ENCODE results near the gene SCUBE3. TPM values are rescaled to one million over a fixed set of nuclear protein-coding genes. Genes with fewer than 3 reads are reported as not detected.

SCUBE3 gene
- total and polyA plus RNA-seq, 2 of the 4 experiments (the other 2 are of a cell fraction) = 19.9 to 45.5 TPM

- ChIA-PET CTCF (interaction anchor here (1.3 kb wide), 1 partner anchor 8 kb away, joined by 4 read pairs; no protein-coding TSS in a partner anchor), POLR2A (ENCODE audit: unreplicated experiment) (no interaction called here)
- H3K27ac ChIP-seq (ENCODE audit: insufficient read depth, low read length) = no peak overlapping the region
- H2AFZ ChIP-seq (replicated peaks; ENCODE audit: low read length, poor library complexity) = peak overlapping the region; percentile 92
- H4K8ac ChIP-seq (ENCODE audit: low read depth in 2 of 2, low read length in 2 of 2) = no peak overlapping the region
- in situ Hi-C loops (cut with MboI; ENCODE audit: low sequenced_read_pairs) = no loop called here
- peak overlapping the region; percentile 69 for H2AK9ac ChIP-seq (replicated peaks; ENCODE audit: low read depth, low read length, poor library complexity)
- BruUV-seq (replicated peaks) = no TSS peak
- DNase-seq (no peak), ATAC-seq (ENCODE audit: low read depth) (peak; percentile 3; the same call in 1 of the 2 replicates)
- peak overlapping the region; percentile 87 for H3K4me2 ChIP-seq (ENCODE audit: low read depth, low read length)
- peaks cover 34% of the 10 kb centered on the region for H3K27me3 ChIP-seq (ENCODE audit: control insufficient read depth, insufficient read depth, low read length)
- peaks cover 29% of the 10 kb centered on the region for H3K4me1 ChIP-seq (ENCODE audit: control insufficient read depth, insufficient read depth, low read length)
- H3K18ac ChIP-seq (ENCODE audit: low read depth, low read length) = no peak overlapping the region
- peaks cover 7% of the 10 kb centered on the region; the same call in 1 of the 2 replicates for H3K9me1 ChIP-seq (ENCODE audit: insufficient read depth, low read length)
- H3K9ac ChIP-seq (ENCODE audit: low read depth, low read length) = peak overlapping the region; percentile 19; the same call in 1 of the 2 replicates
- no peak; the same call in 1 of the 2 replicates for TF ChIP-seq MAZ (IDR thresholded peaks at IDR 0.05; ENCODE audit: borderline replicate concordance, low read depth, low read length)
- no peak for TF ChIP-seq CHD1 (IDR thresholded peaks at IDR 0.05; ENCODE audit: low read depth, low read length)
- TF ChIP-seq SMC3 (IDR thresholded peaks at IDR 0.05; ENCODE audit: low read depth, low read length) = no peak
- TF ChIP-seq CEBPB (IDR thresholded peaks at IDR 0.05; ENCODE audit: low read depth, low read length) = no peak
- TF ChIP-seq USF2 (IDR thresholded peaks at IDR 0.05; ENCODE audit: low read depth, low read length) = no peak
- TF ChIP-seq MAFK (IDR thresholded peaks at IDR 0.05; ENCODE audit: low read depth, low read length) = no peak
- no peak for TF ChIP-seq CTCF (conservative IDR thresholded peaks at IDR 0.05; ENCODE audit: low read depth, low read length)
- TF ChIP-seq RCOR1 (IDR thresholded peaks at IDR 0.05; ENCODE audit: insufficient replicate concordance, low read length) = no peak
- no peak for TF ChIP-seq POLR2A (IDR thresholded peaks at IDR 0.05; ENCODE audit: low read depth, low read length)
- no peaks in the 10 kb centered on the region for H3K36me3 ChIP-seq (ENCODE audit: control insufficient read depth, insufficient read depth, low read length)
- H4K5ac ChIP-seq (ENCODE audit: low read depth, low read length) = no peak overlapping the region
- 8% methylated on average over 16 of the region's 51 CpGs; no CpG with 5 or more reads in 1 of the 2 experiments for WGBS, 2 experiments (ENCODE audit: extremely low coverage in 2 of 2, insufficient read length in 1 of 2)
- H3K14ac ChIP-seq (replicated peaks; ENCODE audit: low read depth, low read length) = no peak overlapping the region; the same call in 1 of the 2 replicates
- H4K20me1 ChIP-seq (ENCODE audit: insufficient read depth, low read length) = peaks cover 15% of the 10 kb centered on the region
- no peak overlapping the region for H2BK20ac ChIP-seq (ENCODE audit: low read depth, low read length)
- H2BK5ac ChIP-seq (ENCODE audit: low read depth, low read length, poor library complexity, severe bottlenecking) = no peak overlapping the region
- intact Hi-C loops (cut with micrococcal nuclease) = no loop called here
- no peak overlapping the region; the same call in 1 of the 2 replicates for H3K56ac ChIP-seq (ENCODE audit: extremely low read depth, insufficient read depth, low read length)
- H3K4ac ChIP-seq (ENCODE audit: low read depth, low read length) = no peak overlapping the region
- H2BK15ac ChIP-seq (ENCODE audit: low read depth, low read length) = no peak overlapping the region
- H2AK5ac ChIP-seq (ENCODE audit: low read depth, low read length) = 0 out of 2 replicates have a peak overlapping the region, but pooled peaks have one; percentile 14
- no peak overlapping the region for H2BK120ac ChIP-seq (ENCODE audit: low read depth, low read length)
- no peaks in the 10 kb centered on the region for H3K9me3 ChIP-seq (ENCODE audit: control insufficient read depth, insufficient read depth, low read length)
- 0 out of 2 replicates have a peak overlapping the region, but pooled peaks have one; percentile 1 for H4K91ac ChIP-seq (ENCODE audit: insufficient read depth, low read depth, low read length)
- H3K4me3 ChIP-seq (ENCODE audit: insufficient read depth, low read depth, low read length) = peak overlapping the region; percentile 62
- H3K23ac ChIP-seq (ENCODE audit: low read depth, low read length) = peak overlapping the region; percentile 71; the same call in 1 of the 2 replicates
- dilution Hi-C loops (cut with HindIII; ENCODE audit: low sequenced_read_pairs, unreplicated experiment) = no loop called here
- H3K79me1 ChIP-seq (ENCODE audit: low read depth in 1 of 2, low read length in 2 of 2) = peaks cover 0 to 13% of the 10 kb centered on the region in 2 experiments; a peak in 1 of 4 replicates
These were observed 411 bp upstream of the SCUBE3 start for GRCh38 chr6:35213298-35213791.

Data from IMR-90 (cell line).